Measurements from ENCODE around the gene FOSL1. TPM values are rescaled to one million over a fixed set of nuclear protein-coding genes. Genes with fewer than 3 reads are reported as not detected.

Gene FOSL1
- total and polyA plus RNA-seq, 2 donors (not counting 3 experiments of a cell fraction or from before 2014, with no cell fraction given): 18.1 to 53.8 TPM

DNA sequence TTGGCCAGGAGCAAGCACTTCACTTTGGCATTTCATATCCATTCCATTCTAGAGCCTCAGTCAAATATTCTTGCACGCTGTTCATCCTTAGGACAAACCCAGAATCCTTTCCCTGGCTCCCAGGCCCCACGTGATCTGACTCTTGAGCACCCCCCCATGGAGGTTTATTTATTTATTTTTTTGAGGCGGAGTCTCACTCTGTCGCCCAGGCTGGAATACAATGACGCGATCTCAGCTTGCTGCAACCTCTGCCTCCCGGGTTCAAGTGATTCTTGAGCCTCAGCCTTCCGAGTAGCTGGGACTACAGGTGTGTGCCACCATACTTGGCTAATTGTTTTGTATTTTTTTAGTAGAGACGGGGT, 32.4 kb upstream of the FOSL1 start:
- CTCF ChIA-PET: interaction anchor here (0.9 to 2.8 kb wide), 7 partner anchors 9 to 48 kb away, joined by 3 to 13 read pairs (median 3); partner anchors contain the start of gene FIBP
- FAIRE-seq (peak; percentile 67), DNase-seq (ENCODE audit: low read depth, low spot score) (no peak)
- H3K9me1 ChIP-seq (replicated peaks; ENCODE audit: control insufficient read depth, extremely low read depth, insufficient read depth, low read length): no peaks in the 10 kb centered on the region
- dilution Hi-C loops (cut with MboI; ENCODE audit: extremely low pct_ligation_motif_present, low sequenced_read_pairs): no loop called here
- POLR2A ChIA-PET: no interaction called here
- H3K79me2 ChIP-seq (ENCODE audit: control insufficient read depth, insufficient read depth, low read length): no peaks in the 10 kb centered on the region
- H3K9me3 ChIP-seq (replicated peaks; ENCODE audit: control insufficient read depth, insufficient read depth, low read length): no peaks in the 10 kb centered on the region
- peaks cover 0 to 2% of the 10 kb centered on the region in 2 experiments for H3K27me3 ChIP-seq (ENCODE audit: control insufficient read depth in 2 of 2, insufficient read depth in 2 of 2, low read length in 2 of 2)
- no peak overlapping the region for H2AFZ ChIP-seq (ENCODE audit: low read depth, low read length)
- no TSS peak for BruUV-seq (replicated peaks)
- H3K27ac ChIP-seq (ENCODE audit: insufficient read depth, low read depth, low read length): no peak overlapping the region
- no peaks in the 10 kb centered on the region for H4K20me1 ChIP-seq (replicated peaks; ENCODE audit: control insufficient read depth, extremely low read depth, insufficient read depth, low read length)
- H3K4me2 ChIP-seq (ENCODE audit: insufficient read depth, low read length): no peak overlapping the region
- H3K9ac ChIP-seq (replicated peaks; ENCODE audit: extremely low read depth, insufficient read depth, low read length): no peak overlapping the region
- H3K4me3 ChIP-seq (replicated peaks in 1 of 3; ENCODE audit: insufficient read depth in 1 of 3, low read depth in 1 of 3, low read length in 3 of 3): no peak overlapping the region
- no peak for TF ChIP-seq FOS (IDR thresholded peaks at IDR 0.05; ENCODE audit: borderline replicate concordance, insufficient read depth, low read length)
- TF ChIP-seq, protein P1, sequence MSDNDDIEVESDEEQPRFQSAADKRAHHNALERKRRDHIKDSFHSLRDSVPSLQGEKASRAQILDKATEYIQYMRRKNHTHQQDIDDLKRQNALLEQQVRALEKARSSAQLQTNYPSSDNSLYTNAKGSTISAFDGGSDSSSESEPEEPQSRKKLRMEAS (IDR thresholded peaks at IDR 0.05; ENCODE audit: insufficient read depth, insufficient read length): peak; percentile 32
- H3K36me3 ChIP-seq (ENCODE audit: control insufficient read depth in 2 of 2, extremely low read depth in 1 of 2, insufficient read depth in 2 of 2, low read length in 2 of 2): no peaks in the 10 kb centered on the region
- intact Hi-C loops (cut with micrococcal nuclease): loop anchor here (5.0 kb wide), 1 partner anchor 45 kb away; the partner anchor contains the start of gene FIBP
- no peaks in the 10 kb centered on the region for H3K4me1 ChIP-seq (ENCODE audit: control insufficient read depth, extremely low read depth, insufficient read depth, low read length)

DNA sequence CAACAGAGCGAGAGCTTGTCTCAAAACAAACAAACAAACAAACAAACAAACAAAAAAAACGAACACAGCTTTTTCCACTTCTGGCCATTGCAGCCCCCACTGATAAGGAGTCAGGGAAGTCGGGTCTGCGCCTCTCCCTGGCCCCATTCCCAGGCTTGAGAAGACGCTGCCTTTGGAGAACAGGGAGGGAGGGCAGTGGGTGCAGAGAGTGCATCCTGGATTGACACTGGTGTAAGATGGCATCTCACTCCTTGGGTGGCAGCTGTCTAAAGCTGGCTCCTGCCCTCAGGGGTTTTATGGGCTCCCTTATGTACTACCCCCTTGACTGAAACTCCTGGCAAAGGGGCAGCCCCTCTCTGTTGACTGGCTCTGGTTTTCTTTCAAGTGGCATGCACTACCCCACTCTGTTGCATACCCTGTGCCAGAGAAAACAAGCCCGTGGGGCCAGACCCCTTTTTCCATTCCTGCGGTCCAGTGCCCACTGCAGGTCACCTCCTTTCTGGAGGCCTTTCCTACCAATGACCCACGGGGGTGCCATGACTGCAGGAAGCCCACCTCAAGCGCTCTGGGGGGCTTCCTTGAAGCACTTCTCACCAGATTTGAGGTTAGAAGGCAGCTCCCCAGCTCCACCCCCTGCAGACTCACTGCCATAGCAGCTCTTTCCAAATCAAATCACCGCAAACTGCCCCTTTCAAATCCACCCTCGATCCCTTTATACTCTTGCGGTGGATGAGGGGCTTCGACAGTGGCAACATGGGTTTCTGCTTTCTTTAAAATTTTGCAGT, 31.8 kb upstream of the FOSL1 start:
- Histone ChIP-seq H3K27ac (ENCODE audit: insufficient read depth, low read depth, low read length) (no peak overlapping the region), H2AFZ (ENCODE audit: low read depth, low read length) (no peak overlapping the region), H3K27me3 (ENCODE audit: control insufficient read depth in 2 of 2, insufficient read depth in 2 of 2, low read length in 2 of 2) (no peaks in the 10 kb centered on the region), H3K9ac (replicated peaks; ENCODE audit: extremely low read depth, insufficient read depth, low read length) (no peak overlapping the region), H3K79me2 (ENCODE audit: control insufficient read depth, insufficient read depth, low read length) (no peaks in the 10 kb centered on the region), H3K9me1 (replicated peaks; ENCODE audit: control insufficient read depth, extremely low read depth, insufficient read depth, low read length) (no peaks in the 10 kb centered on the region), H3K4me1 (ENCODE audit: control insufficient read depth, extremely low read depth, insufficient read depth, low read length) (no peaks in the 10 kb centered on the region), H3K4me3 (replicated peaks in 1 of 3; ENCODE audit: insufficient read depth in 1 of 3, low read depth in 1 of 3, low read length in 3 of 3) (no peak overlapping the region), H3K9me3 (replicated peaks; ENCODE audit: control insufficient read depth, insufficient read depth, low read length) (no peaks in the 10 kb centered on the region), H3K36me3 (ENCODE audit: control insufficient read depth in 2 of 2, extremely low read depth in 1 of 2, insufficient read depth in 2 of 2, low read length in 2 of 2) (no peaks in the 10 kb centered on the region), H4K20me1 (replicated peaks; ENCODE audit: control insufficient read depth, extremely low read depth, insufficient read depth, low read length) (no peaks in the 10 kb centered on the region), H3K4me2 (ENCODE audit: insufficient read depth, low read length) (no peak overlapping the region)
- dilution Hi-C loops (cut with MboI; ENCODE audit: extremely low pct_ligation_motif_present, low sequenced_read_pairs) (no loop called here), intact Hi-C loops (cut with micrococcal nuclease) (loop anchor here (5.0 kb wide), 1 partner anchor 45 kb away; the partner anchor contains the start of gene FIBP)
- no peak for DNase-seq (ENCODE audit: low read depth, low spot score)
- ChIA-PET POLR2A (no interaction called here), CTCF (interaction anchor here (1.1 to 2.8 kb wide), 6 partner anchors 9 to 47 kb away, joined by 3 to 13 read pairs (median 5); partner anchors contain the start of gene FIBP)
- no TSS peak for BruUV-seq (replicated peaks)
- TF ChIP-seq, protein P1 (IDR thresholded peaks at IDR 0.05; ENCODE audit: insufficient read depth, insufficient read length): no peak
- no peak for TF ChIP-seq POLR2A (IDR thresholded peaks at IDR 0.05; ENCODE audit: low read depth, low read length)
- TF ChIP-seq EZH2 (IDR thresholded peaks at IDR 0.05; ENCODE audit: borderline replicate concordance, low read depth, low read length, severe bottlenecking): no peak
- TF ChIP-seq MYC (IDR thresholded peaks at IDR 0.05; ENCODE audit: low read depth, low read length): no peak
- no peak for TF ChIP-seq GATA2 (IDR thresholded peaks at IDR 0.05; ENCODE audit: insufficient read depth, insufficient read length, low read depth, low read length)
- TF ChIP-seq, protein P2, sequence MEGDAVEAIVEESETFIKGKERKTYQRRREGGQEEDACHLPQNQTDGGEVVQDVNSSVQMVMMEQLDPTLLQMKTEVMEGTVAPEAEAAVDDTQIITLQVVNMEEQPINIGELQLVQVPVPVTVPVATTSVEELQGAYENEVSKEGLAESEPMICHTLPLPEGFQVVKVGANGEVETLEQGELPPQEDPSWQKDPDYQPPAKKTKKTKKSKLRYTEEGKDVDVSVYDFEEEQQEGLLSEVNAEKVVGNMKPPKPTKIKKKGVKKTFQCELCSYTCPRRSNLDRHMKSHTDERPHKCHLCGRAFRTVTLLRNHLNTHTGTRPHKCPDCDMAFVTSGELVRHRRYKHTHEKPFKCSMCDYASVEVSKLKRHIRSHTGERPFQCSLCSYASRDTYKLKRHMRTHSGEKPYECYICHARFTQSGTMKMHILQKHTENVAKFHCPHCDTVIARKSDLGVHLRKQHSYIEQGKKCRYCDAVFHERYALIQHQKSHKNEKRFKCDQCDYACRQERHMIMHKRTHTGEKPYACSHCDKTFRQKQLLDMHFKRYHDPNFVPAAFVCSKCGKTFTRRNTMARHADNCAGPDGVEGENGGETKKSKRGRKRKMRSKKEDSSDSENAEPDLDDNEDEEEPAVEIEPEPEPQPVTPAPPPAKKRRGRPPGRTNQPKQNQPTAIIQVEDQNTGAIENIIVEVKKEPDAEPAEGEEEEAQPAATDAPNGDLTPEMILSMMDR (IDR thresholded peaks at IDR 0.05; ENCODE audit: extremely low read depth in 1 of 2, insufficient read depth in 1 of 2, low read depth in 1 of 2, low read length in 2 of 2): no peak
- no peak for TF ChIP-seq FOS (IDR thresholded peaks at IDR 0.05; ENCODE audit: borderline replicate concordance, insufficient read depth, low read length)
- TF ChIP-seq JUN (IDR thresholded peaks at IDR 0.05; ENCODE audit: borderline replicate concordance, insufficient read depth, insufficient read length, low read depth): no peak
- no peak for TF ChIP-seq POLR2AphosphoS5 (IDR thresholded peaks at IDR 0.05; ENCODE audit: insufficient read depth, low read depth, low read length)
- no peak for FAIRE-seq

All from endothelial cell of umbilical vein (primary cell).